Measurements from ENCODE around the gene COPRS.

The COPRS gene

DNA sequence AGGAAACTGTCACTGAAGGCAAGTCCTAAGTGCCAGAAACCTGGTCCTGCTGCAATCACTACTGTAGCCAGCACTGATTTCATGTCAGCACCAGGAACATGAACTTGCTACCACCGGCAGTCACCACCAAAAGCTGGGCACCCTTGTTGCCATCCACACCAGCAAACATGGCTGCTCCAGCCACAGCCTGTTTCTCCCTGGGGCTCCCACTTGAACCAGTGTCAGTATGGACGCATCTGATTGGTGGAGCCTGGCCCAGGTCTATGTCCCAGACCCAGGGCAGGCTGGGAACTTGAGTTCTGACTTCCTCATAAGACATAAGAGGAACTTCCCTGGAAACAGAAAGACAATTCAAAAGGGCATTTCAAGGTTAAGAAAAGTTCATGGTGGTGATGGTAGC is 56.5 kb downstream of the COPRS start (continued):
- TF ChIP-seq PATZ1 (CRISPR knock-in tag; IDR thresholded peaks at IDR 0.05; ENCODE audit: borderline replicate concordance) (no peak), ISL1 (CRISPR knock-in tag; IDR thresholded peaks at IDR 0.05) (no peak), ARNTL (CRISPR knock-in tag; IDR thresholded peaks at IDR 0.05; ENCODE audit: borderline replicate concordance, low read depth) (no peak), ZNF565 (CRISPR knock-in tag; conservative IDR thresholded peaks at IDR 0.05; ENCODE audit: low read depth) (no peak)
